HG02798 (cell line): ENCODE data around the gene CYLD.

Experiments used
- ATAC-seq: cut with Tn5 transposase; IDR thresholded peaks from one replicate; pipeline ENCODE4 v1.9.1; 2021; ENCODE audit warnings: mild to moderate bottlenecking; ENCODE audit not compliant: unreplicated experiment, poor library complexity

CYLD gene

GRCh38 chr16:50741781-50742575, at the start of gene CYLD:
CYLD (plus strand) TSS chr16:50742086; CDS start chr16:50749699, 7,613 bp downstream.
- ATAC-seq, result peak; percentile 93

GRCh38 chr16:50692644-50692998, 49.3 kb upstream of the CYLD start:
- ATAC-seq, result no peak

GRCh38 chr16:50692999-50693781, 48.7 kb upstream of the CYLD start, which contains the start of gene NOD2:
NOD2 (plus strand) TSS chr16:50693606; CDS start chr16:50699496, 5,890 bp downstream.
- ATAC-seq, result no peak

DNA sequence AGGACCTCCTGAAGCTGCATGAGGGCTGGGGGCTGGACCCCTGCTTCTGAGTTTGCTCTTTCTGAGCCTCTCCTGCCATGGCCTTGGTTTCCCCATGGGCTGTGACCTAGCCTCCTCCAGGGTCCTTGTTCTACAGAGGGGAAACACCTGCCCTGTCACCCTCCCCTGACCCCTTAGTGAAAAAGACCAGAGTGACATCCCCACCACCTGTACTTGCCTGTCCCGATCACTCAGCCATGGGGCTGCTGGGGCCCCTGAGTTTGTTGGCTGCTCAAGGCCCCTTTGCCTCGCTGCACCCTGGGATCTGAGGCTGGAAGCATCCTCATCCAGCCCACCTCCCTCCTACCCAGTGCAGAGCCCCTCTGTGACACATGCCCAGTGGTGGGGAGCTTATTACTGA, 47.7 kb upstream of the CYLD start:
- ATAC-seq, result no peak

- ATAC-seq, result no peak
Measured at GRCh38 chr16:50695017-50696000, 46.6 kb upstream of the CYLD start.

DNA sequence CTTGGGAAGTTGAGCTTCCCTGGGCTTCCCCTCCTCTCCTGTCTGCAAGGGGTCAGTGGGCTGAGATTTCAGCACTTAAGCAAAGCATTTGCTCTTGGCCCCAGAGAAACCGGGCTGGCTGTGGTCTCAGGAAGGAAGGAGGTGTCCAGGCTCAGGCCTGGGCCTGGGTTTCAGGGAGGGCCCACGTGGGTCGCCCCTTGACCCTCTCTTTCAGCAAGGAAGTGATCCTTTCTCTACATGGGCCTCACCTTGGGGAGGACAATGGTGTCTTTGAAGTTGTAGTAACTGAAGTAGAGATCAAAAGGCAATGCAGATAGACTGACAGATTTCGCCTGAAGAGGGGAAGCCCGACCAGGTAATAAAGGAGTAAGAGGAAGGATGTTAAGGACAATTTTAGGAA, 45.8 kb upstream of the CYLD start:
- no peak for ATAC-seq

- ATAC-seq, result peak; percentile 68
Measured at GRCh38 chr16:50696575-50697420, 45.1 kb upstream of the CYLD start.

DNA sequence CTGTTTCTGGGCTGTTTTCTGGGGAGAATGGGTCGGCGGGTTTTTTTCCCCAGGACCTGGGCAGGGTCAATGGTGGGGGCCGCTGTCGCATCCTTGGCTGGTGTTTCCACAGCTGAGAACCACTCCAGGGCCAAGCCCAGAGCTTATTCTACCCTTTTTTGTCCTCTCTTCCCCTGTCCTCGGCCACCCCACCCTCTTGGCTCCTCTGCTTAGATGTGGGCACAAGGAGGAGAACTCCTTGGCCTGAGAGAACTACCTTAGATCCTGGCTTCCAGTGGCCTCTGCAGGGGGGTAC, 44.5 kb upstream of the CYLD start:
- ATAC-seq, result no peak

DNA sequence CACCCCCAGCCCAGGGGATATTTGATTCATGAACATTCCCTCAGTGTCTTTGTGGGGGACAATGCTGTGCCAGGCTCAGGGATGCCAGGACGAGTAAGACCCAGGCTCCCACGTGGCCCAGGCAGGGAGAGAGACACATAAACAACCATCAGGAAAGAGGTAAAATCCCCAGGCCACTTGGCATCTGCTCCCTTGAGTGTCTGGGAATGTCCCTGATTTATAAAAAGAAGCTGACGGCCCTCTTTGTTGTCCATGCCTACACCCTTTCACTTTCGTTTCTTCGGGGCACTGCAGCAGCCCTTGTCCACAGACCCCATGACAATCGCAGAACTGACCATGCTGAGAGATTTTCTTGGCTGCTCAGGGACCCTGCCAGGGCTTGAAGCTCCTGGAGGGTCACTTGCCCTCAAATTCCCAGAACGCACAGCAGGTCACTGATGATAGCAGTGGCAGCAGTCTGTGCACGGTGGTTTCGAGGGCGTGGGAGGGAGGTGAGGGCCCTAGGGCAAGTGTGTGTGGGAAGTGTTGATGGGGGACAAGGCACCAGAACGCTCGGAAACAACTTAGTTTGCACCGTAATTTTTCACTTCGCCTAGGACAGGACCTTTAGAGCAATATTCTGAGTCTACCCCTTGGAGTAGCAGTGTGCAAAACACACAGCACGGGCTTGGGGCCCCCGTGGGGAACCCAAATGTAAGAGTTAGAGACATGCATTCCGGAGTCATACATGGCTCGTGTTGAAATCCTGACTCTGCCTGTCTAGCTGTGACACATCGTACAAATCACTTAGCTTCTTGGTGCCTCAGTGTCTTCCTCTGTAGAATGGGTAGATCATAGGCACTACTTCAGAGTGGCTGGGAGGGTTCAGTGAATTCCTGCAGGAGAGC, 43.8 kb upstream of the CYLD start:
- ATAC-seq, result peak; percentile 48

- ATAC-seq, result no peak
Measured at GRCh38 chr16:50699326-50700159, 42.3 kb upstream of the CYLD start.

DNA sequence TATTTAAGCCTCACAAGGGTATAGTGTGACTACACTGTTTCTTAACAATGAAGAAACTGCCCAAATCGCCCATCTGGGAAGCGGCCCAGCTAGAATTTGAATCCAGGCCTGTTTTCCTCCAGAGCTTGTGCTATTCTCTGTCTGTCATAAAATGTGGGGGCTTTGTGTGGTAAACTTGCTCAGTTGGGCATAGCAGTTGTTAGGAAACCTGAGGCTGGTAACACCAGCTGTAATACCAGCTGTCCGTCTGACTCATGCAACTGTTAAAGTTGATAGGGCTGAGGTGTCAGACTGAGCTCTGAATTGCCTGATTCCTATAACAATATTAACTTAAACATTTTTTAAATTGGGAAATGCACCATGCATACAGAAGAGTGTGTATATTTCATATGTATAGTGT, 39.2 kb upstream of the CYLD start:
- ATAC-seq, result no peak

- ATAC-seq, result no peak
Measured at GRCh38 chr16:50704245-50704644, 37.6 kb upstream of the CYLD start.

- no peak for ATAC-seq
Measured at GRCh38 chr16:50705436-50706110, 36.3 kb upstream of the CYLD start.

DNA sequence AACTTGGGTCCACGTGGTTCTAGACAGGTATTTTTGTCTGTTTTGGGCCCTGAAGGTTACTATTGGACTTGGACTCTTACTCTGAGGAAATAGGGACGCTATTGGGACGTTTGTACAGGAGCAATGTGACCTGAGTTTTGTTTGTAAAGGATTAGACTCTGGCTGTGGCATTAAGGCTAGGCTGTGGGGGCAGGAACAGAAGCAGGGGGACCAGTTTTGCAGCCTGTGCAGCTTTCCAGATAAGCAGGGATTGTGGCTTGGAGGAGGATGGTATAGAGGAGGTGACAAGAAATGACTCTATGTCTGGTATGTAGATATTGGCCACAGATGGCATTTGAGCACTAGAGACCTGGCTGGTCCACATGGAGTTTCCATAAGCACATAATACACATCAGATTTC, 35.6 kb upstream of the CYLD start:
- no peak for ATAC-seq

DNA sequence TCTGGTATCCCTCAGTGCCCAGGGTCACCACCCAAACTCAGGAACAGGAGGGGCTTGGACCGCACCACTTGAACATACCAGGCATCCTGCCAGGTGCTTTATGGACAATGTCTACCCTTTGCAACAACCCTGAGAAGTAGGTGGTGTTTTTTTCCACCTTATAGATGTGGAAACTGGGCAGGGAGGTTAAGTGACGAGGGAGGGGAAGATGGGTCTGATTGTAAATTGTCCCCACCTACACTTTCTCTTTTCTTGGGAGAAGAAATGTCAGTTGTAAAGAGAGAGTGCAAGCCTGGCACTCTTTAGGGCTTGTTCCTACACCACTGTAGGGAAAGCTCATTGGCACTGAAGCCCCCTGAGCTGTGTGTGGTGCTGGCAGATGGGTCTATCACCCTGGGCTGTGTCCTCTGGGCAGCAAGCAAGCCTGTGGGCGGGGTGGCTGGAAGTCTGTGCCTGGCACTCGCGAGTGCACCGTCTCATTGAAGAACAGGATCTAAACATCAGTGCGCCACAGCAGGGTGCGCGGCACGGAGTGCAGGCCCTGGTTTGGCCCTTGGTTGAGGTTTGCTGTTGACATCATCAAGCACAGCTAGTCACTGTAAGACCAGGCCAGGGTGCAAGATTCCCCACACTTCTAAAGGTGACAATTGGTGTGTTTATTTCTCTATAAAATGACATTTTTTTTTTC, 33.4 kb upstream of the CYLD start:
- no peak for ATAC-seq

DNA sequence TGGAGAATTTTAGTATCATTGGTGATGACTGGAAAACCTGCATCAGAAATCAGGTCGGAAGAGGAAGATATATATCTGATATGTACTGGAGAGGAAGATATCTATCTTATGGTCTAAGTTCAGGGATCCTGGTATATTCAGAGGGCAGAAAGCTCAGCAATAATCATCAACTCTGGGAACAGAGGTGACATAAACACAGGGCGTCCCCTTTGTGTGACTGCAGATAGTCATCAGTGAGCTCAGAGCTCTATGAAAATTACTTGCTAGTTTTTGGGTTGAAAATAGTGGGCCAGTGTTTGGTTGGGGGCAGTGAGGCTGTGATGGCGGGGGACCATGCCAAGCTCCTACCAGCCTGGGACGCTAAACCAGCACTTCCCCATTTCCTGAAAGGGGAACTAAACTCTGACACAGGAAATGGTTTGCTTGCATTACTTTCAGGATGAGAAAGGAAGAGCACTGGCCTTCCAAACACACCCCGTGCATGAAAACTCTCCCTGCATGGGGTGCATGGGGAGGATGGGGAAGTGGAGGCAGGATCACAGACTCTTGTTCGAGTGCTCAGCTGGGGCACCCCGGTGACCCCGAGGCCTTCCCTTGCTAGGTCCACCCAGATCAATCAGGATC, 32.7 kb upstream of the CYLD start:
- no peak for ATAC-seq
